SHP77 treated with DMSO at 0.1 percent for 48 hours (cell line): ENCODE results near the gene CXCR1.
"Not testable (repeated sequence)": the region's sequence is repeated elsewhere in the genome, so short reads cannot be mapped to it uniquely, and the experiment has no call there.

ENCODE experiments used
- DNase-seq: peaks from one replicate; lab custom pipeline; 2025; lab: John Stamatoyannopoulos, UW

The CXCR1 gene

GRCh38 chr2:218161644-218162043, 5.1 kb downstream of the CXCR1 start:
- DNase-seq: no peak

DNA sequence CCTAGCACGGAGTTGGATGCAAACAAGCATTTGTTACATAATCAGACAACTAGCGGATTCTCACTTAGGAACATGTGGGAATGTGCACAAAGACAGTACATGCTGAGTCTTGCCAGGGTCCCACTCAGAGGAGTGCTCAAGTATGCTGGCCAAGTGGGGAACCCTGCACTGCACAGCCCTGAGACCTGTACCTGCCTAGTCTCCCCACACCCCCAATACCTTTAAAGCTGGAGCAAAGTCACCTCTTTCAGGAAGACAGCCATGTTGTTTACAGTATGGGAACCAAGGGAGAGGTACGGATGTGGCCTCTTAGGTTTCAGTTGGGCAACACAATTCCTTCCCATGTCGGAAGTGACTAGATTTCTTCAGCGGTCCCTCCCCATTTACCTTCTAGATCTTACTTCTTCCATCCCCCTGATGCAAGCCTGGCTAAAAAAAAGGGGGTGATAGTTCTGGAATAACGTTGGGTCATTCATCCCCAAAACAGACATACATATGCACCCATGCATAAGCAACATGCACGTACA, 10.7 kb downstream of the CXCR1 start:
- DNase-seq: no peak

GRCh38 chr2:218152777-218153176, 14.0 kb downstream of the CXCR1 start:
- DNase-seq: no peak

DNA sequence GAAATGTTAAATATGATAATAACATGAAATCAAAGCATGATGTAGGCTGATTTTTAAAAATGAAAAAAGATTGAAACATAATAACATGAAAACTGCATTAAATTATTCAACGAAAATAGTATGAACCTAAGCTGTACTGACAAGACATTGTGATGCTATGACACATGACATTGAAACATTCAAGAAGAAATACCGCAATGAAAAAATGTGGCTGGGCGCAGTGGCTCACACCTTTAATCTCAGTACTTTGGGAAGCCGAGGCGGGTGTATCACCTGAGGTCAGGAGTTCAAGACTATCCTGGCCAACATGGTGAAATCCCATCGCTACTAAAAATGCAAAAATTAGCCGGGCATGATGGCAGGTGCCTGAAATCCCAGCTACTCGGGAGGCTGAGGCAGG, 14.6 kb downstream of the CXCR1 start:
- no peak for DNase-seq

DNA sequence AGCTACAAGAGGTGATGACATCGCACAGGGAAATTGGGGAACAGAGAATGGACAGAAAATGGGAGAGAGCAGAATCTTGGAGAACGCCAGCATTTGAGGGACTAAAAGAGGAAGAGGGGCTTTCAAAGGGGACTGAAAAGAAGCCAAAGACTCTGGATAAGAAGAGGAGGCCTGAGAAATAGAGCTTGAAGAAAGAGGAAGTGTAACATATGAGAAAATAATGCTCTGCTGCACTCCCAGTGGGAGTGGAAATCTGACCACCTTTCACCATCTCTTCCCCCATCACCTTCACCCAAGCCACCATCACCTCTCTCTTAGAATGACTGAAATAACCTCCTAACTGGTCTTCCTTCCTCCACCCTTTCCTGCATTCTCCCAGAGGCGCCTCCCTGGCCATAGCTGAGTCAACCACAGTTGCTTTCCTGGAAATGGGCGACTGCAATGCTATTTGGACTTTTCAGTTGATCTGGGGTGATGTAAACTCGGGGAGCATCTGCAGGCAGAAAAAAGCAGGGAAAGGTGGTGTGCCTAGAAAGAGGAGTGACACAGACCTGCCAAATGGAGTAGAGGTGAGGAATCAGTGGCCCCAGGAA, 16.8 kb downstream of the CXCR1 start:
- DNase-seq: no peak

DNA sequence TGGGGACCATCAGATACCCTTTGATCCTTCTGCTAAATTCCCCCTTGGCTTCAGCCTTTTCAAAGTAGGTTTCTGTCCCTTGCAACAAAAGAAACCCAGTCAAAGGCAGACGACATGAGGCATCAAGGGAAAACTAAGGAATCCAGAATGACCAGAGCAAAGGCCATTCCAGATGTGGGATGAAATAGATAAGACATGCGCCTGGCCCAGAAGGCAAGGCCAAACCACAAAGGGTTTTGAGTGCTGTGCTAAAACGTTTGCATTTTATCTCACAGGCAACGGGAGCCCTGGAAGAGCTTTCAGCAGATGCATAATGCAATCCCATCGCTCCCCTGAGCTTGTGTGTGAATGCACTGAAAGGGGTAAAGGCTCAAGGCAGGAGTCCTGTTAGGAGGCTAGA, 17.7 kb downstream of the CXCR1 start:
- DNase-seq: no peak

GRCh38 chr2:218146056-218146455, 20.7 kb downstream of the CXCR1 start:
- DNase-seq: no peak

DNA sequence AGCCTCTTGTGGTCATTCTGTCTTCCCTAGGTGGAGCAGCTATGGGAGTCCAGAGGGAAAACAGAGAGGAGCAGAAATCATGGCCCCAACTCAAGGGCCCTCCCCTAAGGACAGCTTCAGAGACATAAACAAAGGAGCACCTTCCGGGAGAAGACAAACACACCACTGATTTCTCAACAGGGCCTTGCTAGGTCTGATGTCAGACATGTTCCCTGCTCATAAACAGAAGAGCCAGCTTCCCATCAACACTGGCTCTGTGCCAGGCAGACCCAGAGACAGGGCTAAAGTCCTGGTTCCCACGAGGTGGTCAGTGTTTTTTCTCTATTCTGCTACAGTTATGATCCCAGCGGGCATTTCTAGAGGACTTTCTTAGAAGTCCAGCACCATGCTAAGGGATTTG, 21.6 kb downstream of the CXCR1 start:
- no peak for DNase-seq

DNA sequence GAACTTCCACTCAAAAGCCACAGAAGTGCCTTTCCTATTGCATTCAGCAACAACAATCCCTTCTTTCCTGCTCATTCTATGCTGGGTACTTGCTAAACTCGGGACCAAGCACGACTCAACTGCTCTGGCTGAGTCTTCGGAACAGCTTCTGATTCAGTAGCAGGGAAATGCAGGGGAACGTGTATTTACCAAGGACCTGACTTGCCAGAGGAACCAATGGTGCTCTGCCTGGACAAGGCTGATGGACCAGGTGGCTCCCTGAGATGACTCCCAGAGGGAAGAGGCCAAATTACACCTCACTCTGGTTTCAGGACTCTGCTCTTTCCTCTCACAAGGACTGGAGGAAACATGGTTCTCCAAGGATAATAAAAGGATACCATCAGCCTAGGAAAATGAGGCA, 28.7 kb downstream of the CXCR1 start:
- DNase-seq: no peak

DNA sequence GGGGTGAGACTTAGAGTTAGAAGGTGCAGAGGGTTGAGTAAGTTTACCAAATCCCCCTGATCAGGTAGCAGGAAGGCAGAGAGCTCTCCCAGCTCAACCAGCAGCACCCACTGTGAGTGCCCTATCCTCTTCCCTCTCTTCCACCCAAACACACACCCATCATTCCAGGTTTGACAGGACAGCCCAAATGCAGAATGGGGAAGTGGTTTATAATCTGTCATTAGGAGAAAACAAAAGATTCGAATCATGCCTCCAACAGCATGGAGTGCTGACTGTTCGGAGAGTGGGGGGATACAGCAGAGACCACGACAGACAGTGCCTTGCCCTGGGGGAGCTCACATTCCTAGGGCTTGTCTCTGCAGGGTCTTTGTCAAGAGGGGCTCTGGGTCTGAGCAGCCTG, 29.2 kb downstream of the CXCR1 start:
- DNase-seq: no peak

DNA sequence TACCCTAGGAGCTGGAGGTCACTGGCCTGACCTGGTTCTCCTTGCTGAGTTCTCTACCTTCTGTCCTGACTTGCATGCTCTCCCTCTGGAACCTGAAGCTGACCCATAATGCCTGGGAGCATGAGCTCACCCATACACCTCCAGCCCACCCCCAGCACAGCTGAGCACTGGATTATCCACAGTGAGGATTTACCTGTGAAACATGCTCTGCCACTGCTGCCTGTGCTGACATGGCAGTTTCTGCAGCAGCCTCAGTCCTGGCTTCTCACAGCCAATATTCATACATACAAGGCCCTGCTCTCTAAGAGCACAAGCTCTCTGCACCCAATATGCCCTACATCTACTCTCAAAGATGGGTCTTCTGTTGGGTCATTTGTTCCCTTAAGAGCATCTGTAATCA, 35.9 kb downstream of the CXCR1 start:
- DNase-seq: no peak

DNA sequence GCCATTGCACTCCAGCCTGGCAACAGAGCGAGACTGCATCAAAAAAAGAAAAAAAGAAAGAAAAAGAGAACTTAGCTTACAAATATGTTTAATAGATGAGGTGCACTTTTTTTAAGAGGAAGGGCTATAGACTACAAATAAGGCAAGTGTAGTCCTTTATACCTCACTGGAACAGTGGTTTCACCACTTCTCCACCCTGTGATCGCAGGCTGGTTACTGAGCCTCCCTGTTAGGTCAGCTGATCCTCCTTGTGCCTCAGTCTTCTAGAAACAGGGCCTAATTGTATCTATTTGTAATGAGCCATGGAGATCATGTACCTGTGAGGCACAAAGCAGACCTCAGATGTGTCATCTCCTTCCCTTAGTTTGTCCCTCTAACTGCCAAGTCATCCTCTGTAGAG, 36.4 kb downstream of the CXCR1 start:
- no peak for DNase-seq

- no peak for DNase-seq
Observed at GRCh38 chr2:218129458-218130135, 37.2 kb downstream of the CXCR1 start.

DNA sequence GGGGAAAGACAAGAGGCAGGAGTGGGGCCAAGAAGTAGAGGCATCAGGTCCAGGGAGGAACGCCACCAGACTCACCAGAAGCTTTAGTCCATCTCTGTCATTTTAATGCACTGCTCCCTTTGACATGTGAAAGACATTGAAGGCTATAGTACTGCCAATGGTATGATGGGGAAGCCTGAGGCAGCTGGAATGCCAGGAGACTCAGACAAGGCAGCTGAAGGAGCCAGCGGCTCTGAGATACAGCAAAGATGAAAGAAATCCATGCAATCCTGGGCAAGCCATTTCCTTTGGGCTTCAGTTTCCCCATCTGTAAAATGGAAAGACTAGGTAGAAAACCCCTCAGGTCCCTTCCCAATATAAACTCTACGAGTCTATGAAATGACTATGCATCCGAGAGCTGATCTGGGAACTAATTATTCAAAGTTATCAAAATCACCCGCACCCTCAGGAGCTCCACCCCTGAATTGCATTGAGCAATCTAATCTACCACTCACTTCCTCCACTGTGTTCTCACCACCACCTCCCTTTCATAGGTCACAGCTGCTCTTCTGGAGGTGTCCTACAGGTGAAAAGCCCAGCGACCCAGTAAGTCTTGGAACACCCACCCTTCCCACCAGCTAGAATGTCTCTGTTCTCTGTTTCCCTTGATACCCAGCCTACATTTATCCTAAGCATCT, 37.8 kb downstream of the CXCR1 start:
- no peak for DNase-seq

GRCh38 chr2:218127929-218128455, 38.8 kb downstream of the CXCR1 start:
- DNase-seq: no peak

GRCh38 chr2:218125626-218126080, 41.1 kb downstream of the CXCR1 start, which contains the start of gene CXCR2:
Gene CXCR2, plus strand, starts transcription at chr2:218126028. Its CDS starts 8,774 bp downstream, at chr2:218134802.
- DNase-seq: no peak

- DNase-seq: no peak
Observed at GRCh38 chr2:218125095-218125494, 41.7 kb downstream of the CXCR1 start.

GRCh38 chr2:218123986-218124385, 42.8 kb downstream of the CXCR1 start:
- DNase-seq: no peak

DNA sequence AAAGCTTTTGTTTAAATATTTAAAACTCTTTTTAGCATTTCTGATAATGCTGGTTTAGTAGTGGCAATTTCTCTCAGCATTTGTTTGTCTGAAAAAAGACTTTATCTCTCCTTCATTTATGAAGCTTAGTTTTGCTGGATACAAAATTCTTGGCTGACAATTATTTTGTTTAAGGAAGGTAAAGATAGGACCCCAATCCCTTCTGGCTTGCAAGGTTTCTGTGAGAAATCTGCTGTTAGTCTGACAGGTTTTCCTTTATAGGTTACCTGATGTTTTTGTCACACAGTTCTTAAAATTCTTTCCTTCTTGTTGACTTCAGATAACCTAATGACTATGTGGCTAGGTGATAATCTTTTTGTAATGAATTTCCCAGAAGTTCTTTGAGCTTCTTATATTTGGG, 44.5 kb downstream of the CXCR1 start:
- not testable (repeated sequence) for DNase-seq

DNA sequence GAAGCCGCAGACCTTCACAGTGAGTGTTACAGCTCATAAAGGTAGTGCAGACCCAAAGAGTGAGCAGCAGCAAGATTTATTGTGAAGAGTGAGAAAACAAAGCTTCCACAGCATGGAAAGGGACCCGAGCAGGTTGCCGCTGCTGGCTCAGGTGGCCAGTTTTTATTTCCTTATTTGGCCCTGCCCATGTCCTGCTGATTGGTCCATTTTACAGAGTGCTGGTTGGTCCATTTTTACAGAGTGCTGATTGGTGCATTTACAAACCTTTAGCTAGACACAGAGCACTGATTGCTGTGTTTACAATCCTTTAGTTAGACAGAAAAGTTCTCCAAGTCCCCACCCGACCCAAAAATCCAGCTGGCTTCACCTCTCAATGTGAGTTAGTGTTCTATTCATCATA, 45.0 kb downstream of the CXCR1 start:
- not testable (repeated sequence) for DNase-seq
